DND-41 (cell line): Measurements from ENCODE around the gene RBM20.
"Not testable (repeated sequence)": the region's sequence is repeated elsewhere in the genome, so short reads cannot be mapped to it uniquely, and the experiment has no call there.

Experiments
- ATAC-seq: fragments of 200-7000 bp; cut with Tn5 transposase; 3 replicates; pipeline ENCODE4 v1.9.1; 2021; ENCODE audit warnings: low read depth; ENCODE audit not compliant: insufficient read depth
- DNase-seq: peaks from one replicate; pipeline ENCODE4 v3.0.0-alpha.2; 2020
- H2AFZ ChIP-seq: 2 replicates; pipeline ENCODE4 v1.6.0; 2012; ENCODE audit warnings: low read depth, low read length
- H3K27ac ChIP-seq: 2 replicates; pipeline ENCODE4 v1.5.1; 2012; ENCODE audit warnings: low read length, inconsistent platforms
- H3K27me3 ChIP-seq: fragments of 200-600 bp; sonication (generic); 2 replicates; pipeline ENCODE4 v1.6.0; 2012; ENCODE audit warnings: low read length, mild to moderate bottlenecking, inconsistent platforms; ENCODE audit not compliant: insufficient read depth, poor library complexity
- H3K36me3 ChIP-seq: 2 replicates; pipeline ENCODE4 v1.5.1; 2012; ENCODE audit warnings: low read length, inconsistent platforms; ENCODE audit not compliant: insufficient read depth
- H3K4me1 ChIP-seq: 2 replicates; pipeline ENCODE4 v1.5.1; 2012; ENCODE audit warnings: mild to moderate bottlenecking, low read length; ENCODE audit not compliant: insufficient read depth
- H3K4me2 ChIP-seq: 2 replicates; pipeline ENCODE4 v1.6.0; 2012; ENCODE audit warnings: mild to moderate bottlenecking, moderate library complexity, low read length, inconsistent platforms; ENCODE audit not compliant: insufficient read depth
- H3K4me3 ChIP-seq, 2 experiments: fragments of 200-600 bp in 1 of 2; shearing (Covaris generic) in 1 of 2; 2 replicates each; pipeline ENCODE4 v1.5.1; 2012 to 2016; ENCODE audit warnings: inconsistent platforms in 2 of 2, low read length in 2 of 2, mild to moderate bottlenecking in 2 of 2, low read depth in 1 of 2, moderate library complexity in 1 of 2
- H3K79me2 ChIP-seq: 2 replicates; pipeline ENCODE4 v1.6.0; 2012; ENCODE audit warnings: low read length, inconsistent platforms; ENCODE audit not compliant: insufficient read depth
- H3K9ac ChIP-seq: 2 replicates; pipeline ENCODE4 v1.6.0; 2012; ENCODE audit warnings: low read depth, mild to moderate bottlenecking, inconsistent platforms, low read length, moderate library complexity
- H3K9me3 ChIP-seq: 2 replicates; pipeline ENCODE4 v1.5.1; 2012; ENCODE audit warnings: low read length, moderate library complexity, mild to moderate bottlenecking, inconsistent platforms; ENCODE audit not compliant: insufficient read depth, severe bottlenecking
- H4K20me1 ChIP-seq: 2 replicates; pipeline ENCODE4 v1.6.0; 2012; ENCODE audit warnings: low read length; ENCODE audit not compliant: insufficient read depth
- EZH2 ChIP-seq: IDR thresholded peaks from 3 replicates; pipeline ENCODE4 v1.6.1; 2012; ENCODE audit warnings: borderline replicate concordance, low read depth, mild to moderate bottlenecking, moderate library complexity, low read length, inconsistent platforms; ENCODE audit not compliant: severe bottlenecking
- TF ChIP-seq, protein P1 (sequence below): IDR thresholded peaks from 2 replicates; pipeline ENCODE4 v1.5.1; 2012; ENCODE audit warnings: borderline replicate concordance, low read length, moderate library complexity, mild to moderate bottlenecking; ENCODE audit not compliant: poor library complexity, severe bottlenecking; ENCODE audit errors: extremely low read depth

The RBM20 gene

DNA sequence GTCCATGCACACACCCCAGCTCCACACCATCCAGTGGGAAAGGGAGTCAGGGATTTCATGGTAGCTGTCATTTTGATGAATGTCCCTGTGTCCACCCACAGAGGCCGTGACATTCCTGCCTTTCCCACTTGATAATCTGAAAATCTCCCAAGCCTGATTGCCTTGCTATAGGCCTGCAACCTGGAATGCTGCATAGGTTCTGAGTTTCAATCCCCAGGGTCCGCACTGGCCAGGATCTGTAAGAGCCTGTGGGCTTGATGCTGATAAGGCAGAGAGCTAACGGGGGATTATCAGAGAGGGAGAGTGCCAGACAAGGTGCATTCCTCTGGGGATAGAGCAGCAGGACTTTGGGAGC is 57.5 kb downstream of the RBM20 start:
- Histone ChIP-seq H4K20me1 (no peaks in the 10 kb centered on the region), H3K27ac (no peak overlapping the region), H3K27me3 (no peaks in the 10 kb centered on the region), H3K4me2 (no peak overlapping the region), H3K9me3 (no peaks in the 10 kb centered on the region), H3K79me2 (no peaks in the 10 kb centered on the region), H2AFZ (no peak overlapping the region; the same call in 1 of the 2 replicates), H3K36me3 (no peaks in the 10 kb centered on the region), H3K9ac (no peak overlapping the region), H3K4me1 (no peaks in the 10 kb centered on the region), H3K4me3 (no peak overlapping the region)
- ATAC-seq (no peak), DNase-seq (no peak)
- TF ChIP-seq, protein P1, sequence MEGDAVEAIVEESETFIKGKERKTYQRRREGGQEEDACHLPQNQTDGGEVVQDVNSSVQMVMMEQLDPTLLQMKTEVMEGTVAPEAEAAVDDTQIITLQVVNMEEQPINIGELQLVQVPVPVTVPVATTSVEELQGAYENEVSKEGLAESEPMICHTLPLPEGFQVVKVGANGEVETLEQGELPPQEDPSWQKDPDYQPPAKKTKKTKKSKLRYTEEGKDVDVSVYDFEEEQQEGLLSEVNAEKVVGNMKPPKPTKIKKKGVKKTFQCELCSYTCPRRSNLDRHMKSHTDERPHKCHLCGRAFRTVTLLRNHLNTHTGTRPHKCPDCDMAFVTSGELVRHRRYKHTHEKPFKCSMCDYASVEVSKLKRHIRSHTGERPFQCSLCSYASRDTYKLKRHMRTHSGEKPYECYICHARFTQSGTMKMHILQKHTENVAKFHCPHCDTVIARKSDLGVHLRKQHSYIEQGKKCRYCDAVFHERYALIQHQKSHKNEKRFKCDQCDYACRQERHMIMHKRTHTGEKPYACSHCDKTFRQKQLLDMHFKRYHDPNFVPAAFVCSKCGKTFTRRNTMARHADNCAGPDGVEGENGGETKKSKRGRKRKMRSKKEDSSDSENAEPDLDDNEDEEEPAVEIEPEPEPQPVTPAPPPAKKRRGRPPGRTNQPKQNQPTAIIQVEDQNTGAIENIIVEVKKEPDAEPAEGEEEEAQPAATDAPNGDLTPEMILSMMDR = no peak

DNA sequence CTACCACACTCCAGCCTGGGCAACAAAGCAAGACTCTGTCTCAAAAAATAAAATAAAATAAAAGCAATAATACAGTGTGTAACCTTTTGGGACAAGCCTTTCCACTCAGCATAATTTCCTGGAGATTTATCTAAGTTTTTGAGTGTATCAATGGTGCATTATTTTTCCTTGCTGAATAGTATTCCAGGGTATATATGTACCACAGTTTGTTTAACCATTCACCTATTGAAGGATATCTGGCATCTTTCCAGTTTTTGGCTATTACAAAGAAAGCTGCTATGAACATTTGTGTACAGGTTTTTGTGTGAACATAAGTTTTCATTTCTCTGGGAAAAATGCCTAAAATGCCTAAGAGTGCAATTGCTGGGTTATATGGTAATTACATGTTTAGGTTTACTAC is 59.9 kb downstream of the RBM20 start:
- no peak overlapping the region for H2AFZ ChIP-seq
- no peaks in the 10 kb centered on the region for H3K36me3 ChIP-seq
- H3K9me3 ChIP-seq = no peaks in the 10 kb centered on the region
- H3K4me1 ChIP-seq = no peaks in the 10 kb centered on the region
- no peak overlapping the region for H3K4me3 ChIP-seq
- H3K27ac ChIP-seq = no peak overlapping the region
- no peaks in the 10 kb centered on the region for H3K79me2 ChIP-seq
- H3K9ac ChIP-seq = no peak overlapping the region
- H4K20me1 ChIP-seq = no peaks in the 10 kb centered on the region
- no peak for TF ChIP-seq EZH2
- TF ChIP-seq, protein P1 = no peak
- H3K4me2 ChIP-seq = no peak overlapping the region
- H3K27me3 ChIP-seq = peaks cover 8% of the 10 kb centered on the region
- DNase-seq (no peak), ATAC-seq (no peak)

DNA sequence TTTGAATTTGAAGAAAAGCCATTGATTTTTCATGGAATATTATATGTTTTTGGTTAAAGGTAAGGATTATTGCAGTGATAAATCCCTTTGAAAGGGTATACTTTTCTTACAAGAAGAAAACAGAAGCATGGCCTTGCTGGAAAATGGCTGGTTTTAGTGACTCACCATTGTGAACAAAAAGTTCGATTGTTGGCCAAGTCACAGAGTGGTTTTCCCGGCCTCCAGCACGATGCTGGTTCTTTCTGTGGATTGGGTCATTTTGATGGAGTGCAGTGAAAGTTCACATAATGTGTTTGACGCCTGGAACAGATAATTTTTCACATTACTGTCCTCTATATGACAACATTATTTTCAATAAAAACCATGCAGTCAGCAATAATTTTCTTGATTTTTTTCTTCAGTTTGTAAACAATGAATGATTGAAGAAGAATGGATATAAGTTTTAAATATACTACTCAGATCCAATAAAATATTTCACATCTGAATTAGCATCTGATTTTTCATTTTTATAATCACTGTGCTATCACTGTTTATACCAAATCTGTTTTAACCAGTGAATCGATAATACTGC is 60.9 kb downstream of the RBM20 start:
- Histone ChIP-seq H3K4me3 (no peak overlapping the region), H4K20me1 (no peaks in the 10 kb centered on the region), H3K27me3 (peaks cover 11% of the 10 kb centered on the region), H3K36me3 (no peaks in the 10 kb centered on the region), H3K9me3 (no peaks in the 10 kb centered on the region), H3K79me2 (no peaks in the 10 kb centered on the region), H3K27ac (no peak overlapping the region), H3K4me1 (no peaks in the 10 kb centered on the region), H3K4me2 (no peak overlapping the region), H3K9ac (no peak overlapping the region), H2AFZ (no peak overlapping the region)
- no peak for TF ChIP-seq EZH2
- TF ChIP-seq, protein P1 = no peak
- DNase-seq (no peak), ATAC-seq (no peak)

DNA sequence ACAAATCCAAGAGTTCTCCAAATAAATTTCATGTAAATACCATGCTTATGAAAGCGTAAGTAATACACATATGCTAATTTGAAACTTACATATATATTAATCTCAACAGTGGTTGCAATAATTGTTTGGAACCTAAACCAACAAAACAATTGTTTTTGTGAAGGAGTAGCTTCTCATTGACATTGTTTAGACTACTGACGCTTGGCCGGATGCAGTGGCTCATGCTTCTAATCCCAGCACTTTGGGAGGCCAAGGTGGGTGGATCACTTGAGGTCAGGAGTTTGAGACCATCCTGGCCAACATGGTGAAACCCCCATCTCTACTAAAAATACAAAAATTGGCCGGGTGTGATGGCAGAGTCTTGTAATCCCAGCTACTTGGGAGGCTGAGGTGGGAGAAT is 61.5 kb downstream of the RBM20 start:
- H2AFZ ChIP-seq, H3K9me3 ChIP-seq, ATAC-seq, H4K20me1 ChIP-seq, H3K4me1 ChIP-seq, H3K36me3 ChIP-seq, H3K9ac ChIP-seq, DNase-seq, H3K79me2 ChIP-seq, H3K4me3 ChIP-seq, H3K27ac ChIP-seq, H3K4me2 ChIP-seq: not testable (repeated sequence)
- peaks cover 11% of the 10 kb centered on the region for H3K27me3 ChIP-seq
